ENCODE results near the gene DCANP1. TPM values are rescaled to one million over a fixed set of nuclear protein-coding genes. Genes with fewer than 3 reads are reported as not detected.

The DCANP1 gene
- total RNA-seq, 2 experiments from 2014 or later = not detected

DNA sequence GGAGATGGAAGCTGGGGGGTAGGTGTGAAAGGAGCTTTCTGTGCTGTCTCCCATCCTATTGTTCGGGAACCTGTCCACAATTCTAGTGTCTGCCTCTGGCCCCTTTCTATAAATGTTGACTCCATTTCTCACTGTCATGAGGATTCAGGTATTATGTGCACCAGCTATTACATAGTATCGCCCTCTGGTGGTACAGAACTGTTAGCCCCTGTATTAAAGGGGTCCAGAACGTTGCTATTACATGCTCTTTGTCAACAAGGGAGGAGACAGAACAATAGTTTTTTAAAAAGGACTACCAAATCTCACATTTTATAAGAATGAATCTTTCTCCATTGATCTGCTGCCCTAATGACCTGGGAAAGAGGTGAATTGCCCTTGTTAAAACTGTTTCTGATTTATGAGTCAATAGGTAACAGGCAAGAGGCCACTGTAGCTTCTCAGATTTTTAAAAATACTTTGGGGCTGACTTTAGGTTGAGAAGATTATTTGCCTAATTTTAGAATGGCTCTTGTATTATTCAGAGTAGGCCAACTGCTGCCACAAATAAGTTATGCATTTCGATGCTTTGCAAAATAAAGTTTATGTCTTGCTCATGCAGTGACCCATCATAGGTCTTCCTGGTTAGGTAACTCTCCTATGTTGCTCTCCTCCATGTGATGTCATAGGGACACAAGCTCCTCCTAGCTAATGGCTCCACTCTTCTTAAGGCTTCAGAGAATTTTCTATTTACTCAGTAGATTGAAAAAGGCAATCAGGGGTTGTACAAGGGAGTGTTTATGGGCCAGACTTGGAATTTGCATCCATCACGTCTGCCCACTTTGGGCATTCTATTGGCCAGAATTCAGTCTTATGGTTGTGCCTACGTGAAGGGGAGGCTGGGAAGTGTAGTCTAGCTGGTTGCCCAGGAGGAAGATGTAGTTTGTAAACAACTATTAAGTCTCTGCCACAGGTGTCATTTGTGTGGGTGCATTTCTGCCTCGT lies 20.8 kb downstream of the DCANP1 start:
- H3K9me2 ChIP-seq (ENCODE audit: insufficient read depth, low read length) = no peaks in the 10 kb centered on the region
- no peaks in the 10 kb centered on the region for H3K4me1 ChIP-seq (ENCODE audit: insufficient read depth, low read length, poor library complexity, severe bottlenecking)
- H3K36me3 ChIP-seq (ENCODE audit: insufficient read depth, low read length) = no peaks in the 10 kb centered on the region
- no peaks in the 10 kb centered on the region for H4K20me1 ChIP-seq (ENCODE audit: insufficient read depth, low read length)
- intact Hi-C loops (cut with micrococcal nuclease; ENCODE audit: unreplicated experiment) = no loop called here
- no peaks in the 10 kb centered on the region for H3K79me2 ChIP-seq (ENCODE audit: insufficient read depth, low read depth, low read length)
- POLR2A ChIA-PET = no interaction called here
- no TSS peak for BruUV-seq (replicated peaks)
- CTCF ChIA-PET (ENCODE audit: unreplicated experiment) = no interaction called here
- H3K27ac ChIP-seq (ENCODE audit: low read depth, low read length, poor library complexity, severe bottlenecking) = no peak overlapping the region
- no peak overlapping the region for H3K4me2 ChIP-seq (ENCODE audit: low read length)
- H2AFZ ChIP-seq (ENCODE audit: low read length) = no peak overlapping the region
- no peaks in the 10 kb centered on the region for H3K9me3 ChIP-seq (ENCODE audit: low read length)
- no peak overlapping the region for H3K4me3 ChIP-seq (ENCODE audit: low read depth, low read length, poor library complexity, severe bottlenecking)
- TF ChIP-seq, protein P1, sequence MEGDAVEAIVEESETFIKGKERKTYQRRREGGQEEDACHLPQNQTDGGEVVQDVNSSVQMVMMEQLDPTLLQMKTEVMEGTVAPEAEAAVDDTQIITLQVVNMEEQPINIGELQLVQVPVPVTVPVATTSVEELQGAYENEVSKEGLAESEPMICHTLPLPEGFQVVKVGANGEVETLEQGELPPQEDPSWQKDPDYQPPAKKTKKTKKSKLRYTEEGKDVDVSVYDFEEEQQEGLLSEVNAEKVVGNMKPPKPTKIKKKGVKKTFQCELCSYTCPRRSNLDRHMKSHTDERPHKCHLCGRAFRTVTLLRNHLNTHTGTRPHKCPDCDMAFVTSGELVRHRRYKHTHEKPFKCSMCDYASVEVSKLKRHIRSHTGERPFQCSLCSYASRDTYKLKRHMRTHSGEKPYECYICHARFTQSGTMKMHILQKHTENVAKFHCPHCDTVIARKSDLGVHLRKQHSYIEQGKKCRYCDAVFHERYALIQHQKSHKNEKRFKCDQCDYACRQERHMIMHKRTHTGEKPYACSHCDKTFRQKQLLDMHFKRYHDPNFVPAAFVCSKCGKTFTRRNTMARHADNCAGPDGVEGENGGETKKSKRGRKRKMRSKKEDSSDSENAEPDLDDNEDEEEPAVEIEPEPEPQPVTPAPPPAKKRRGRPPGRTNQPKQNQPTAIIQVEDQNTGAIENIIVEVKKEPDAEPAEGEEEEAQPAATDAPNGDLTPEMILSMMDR (conservative IDR thresholded peaks at IDR 0.05; ENCODE audit: low read length) = peak; percentile 93
- TF ChIP-seq EZH2phosphoT487 (IDR thresholded peaks at IDR 0.05; ENCODE audit: borderline replicate concordance, low read depth, low read length) = no peak
- DNase-seq (ENCODE audit: low spot score) = peak; percentile 69

DNA sequence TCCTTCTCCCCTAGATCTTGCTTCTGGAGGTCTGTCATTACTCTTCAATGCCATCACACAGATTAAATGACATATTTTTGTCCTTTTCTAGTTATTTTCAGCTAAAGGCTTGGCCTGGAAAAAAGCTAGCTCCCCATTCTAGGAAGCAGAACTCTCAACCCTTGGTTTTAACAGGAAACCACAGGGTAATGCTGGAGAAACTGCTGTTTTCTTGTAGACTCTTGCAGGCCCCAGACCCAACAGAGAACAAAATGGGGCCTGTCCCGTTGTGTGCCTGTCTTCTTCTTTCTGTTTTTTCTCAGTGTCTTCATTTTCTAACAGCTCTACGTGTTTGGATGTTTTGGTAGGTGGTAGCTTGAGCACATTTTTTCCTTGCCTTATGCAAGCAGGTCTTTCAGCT lies 21.5 kb downstream of the DCANP1 start:
- BruUV-seq (replicated peaks) = no TSS peak
- intact Hi-C loops (cut with micrococcal nuclease; ENCODE audit: unreplicated experiment) = no loop called here
- H3K9me2 ChIP-seq (ENCODE audit: insufficient read depth, low read length) = no peaks in the 10 kb centered on the region
- no peaks in the 10 kb centered on the region for H3K9me3 ChIP-seq (ENCODE audit: low read length)
- TF ChIP-seq EZH2phosphoT487 (IDR thresholded peaks at IDR 0.05; ENCODE audit: borderline replicate concordance, low read depth, low read length) = no peak
- TF ChIP-seq, protein P1 (conservative IDR thresholded peaks at IDR 0.05; ENCODE audit: low read length) = no peak
- no peak overlapping the region for H3K27ac ChIP-seq (ENCODE audit: low read depth, low read length, poor library complexity, severe bottlenecking)
- no peaks in the 10 kb centered on the region for H3K4me1 ChIP-seq (ENCODE audit: insufficient read depth, low read length, poor library complexity, severe bottlenecking)
- H3K36me3 ChIP-seq (ENCODE audit: insufficient read depth, low read length) = no peaks in the 10 kb centered on the region
- ChIA-PET CTCF (ENCODE audit: unreplicated experiment) (no interaction called here), POLR2A (no interaction called here)
- no peak overlapping the region for H3K4me3 ChIP-seq (ENCODE audit: low read depth, low read length, poor library complexity, severe bottlenecking)
- H4K20me1 ChIP-seq (ENCODE audit: insufficient read depth, low read length) = no peaks in the 10 kb centered on the region
- no peak overlapping the region for H2AFZ ChIP-seq (ENCODE audit: low read length)
- no peak overlapping the region for H3K4me2 ChIP-seq (ENCODE audit: low read length)
- no peak for DNase-seq (ENCODE audit: low spot score)
- no peaks in the 10 kb centered on the region for H3K79me2 ChIP-seq (ENCODE audit: insufficient read depth, low read depth, low read length)

DNA sequence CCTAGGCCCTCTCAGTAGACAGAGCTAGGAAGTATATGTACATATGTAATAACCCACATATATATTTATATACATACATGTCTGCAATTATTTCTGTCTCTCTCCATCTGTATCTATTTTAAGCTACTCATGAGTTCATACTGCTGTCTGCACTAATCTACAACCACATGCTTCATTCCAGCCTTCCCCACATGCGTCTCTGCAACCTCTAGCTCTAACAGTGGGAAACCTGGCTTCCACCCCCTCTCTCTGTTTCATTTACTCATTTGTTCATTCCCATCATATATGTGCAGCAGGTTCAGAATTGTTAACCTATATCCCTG lies 23.3 kb downstream of the DCANP1 start:
- H3K4me3 ChIP-seq (ENCODE audit: low read depth, low read length, poor library complexity, severe bottlenecking) = no peak overlapping the region
- H3K4me2 ChIP-seq (ENCODE audit: low read length) = no peak overlapping the region
- TF ChIP-seq EZH2phosphoT487 (IDR thresholded peaks at IDR 0.05; ENCODE audit: borderline replicate concordance, low read depth, low read length) = no peak
- TF ChIP-seq, protein P1 (conservative IDR thresholded peaks at IDR 0.05; ENCODE audit: low read length) = no peak
- H3K79me2 ChIP-seq (ENCODE audit: insufficient read depth, low read depth, low read length) = no peaks in the 10 kb centered on the region
- no peak overlapping the region for H3K27ac ChIP-seq (ENCODE audit: low read depth, low read length, poor library complexity, severe bottlenecking)
- CTCF ChIA-PET (ENCODE audit: unreplicated experiment) = no interaction called here
- no peak overlapping the region for H2AFZ ChIP-seq (ENCODE audit: low read length)
- no peaks in the 10 kb centered on the region for H4K20me1 ChIP-seq (ENCODE audit: insufficient read depth, low read length)
- intact Hi-C loops (cut with micrococcal nuclease; ENCODE audit: unreplicated experiment) = no loop called here
- no peak for DNase-seq (ENCODE audit: low spot score)
- H3K9me3 ChIP-seq (ENCODE audit: low read length) = no peaks in the 10 kb centered on the region; the same call in 1 of the 2 replicates
- H3K9me2 ChIP-seq (ENCODE audit: insufficient read depth, low read length) = no peaks in the 10 kb centered on the region
- POLR2A ChIA-PET = no interaction called here
- no peaks in the 10 kb centered on the region for H3K36me3 ChIP-seq (ENCODE audit: insufficient read depth, low read length)
- no TSS peak for BruUV-seq (replicated peaks)
- no peaks in the 10 kb centered on the region for H3K4me1 ChIP-seq (ENCODE audit: insufficient read depth, low read length, poor library complexity, severe bottlenecking)
